K562 (cell line): Measurements from ENCODE around the gene MOB1B. TPM values are rescaled to one million over a fixed set of nuclear protein-coding genes. Genes with fewer than 3 reads are reported as not detected.

ENCODE experiments used
- EZH2 ChIP-seq: IDR thresholded peaks from 2 replicates; pipeline ENCODE4 v1.6.1; 2012; ENCODE audit warnings: low read depth, mild to moderate bottlenecking, inconsistent platforms, low read length, borderline replicate concordance
- FOSL1 ChIP-seq: fragments of 200-800 bp; sonication (Bioruptor generic); conservative IDR thresholded peaks from 2 replicates; pipeline ENCODE4 v1.6.1; 2016; ENCODE audit warnings: missing genetic modification characterization, missing compliant biosample characterization
- FOXK1 ChIP-seq: sonication (generic); formaldehyde crosslinking; IDR thresholded peaks from 2 replicates; pipeline ENCODE4 v1.8.0; 2022; ENCODE audit warnings: missing genetic modification reagents, mild to moderate bottlenecking, borderline replicate concordance
- GABPB1 ChIP-seq: sonication (generic); formaldehyde crosslinking; IDR thresholded peaks from 2 replicates; pipeline ENCODE4 v1.8.0; 2022; ENCODE audit warnings: mild to moderate bottlenecking, missing genetic modification reagents
- HDGF ChIP-seq: fragments of 450-650 bp; IDR thresholded peaks from 2 replicates; pipeline ENCODE4 v1.6.1; 2016
- JUN ChIP-seq, 2 experiments: sonication (generic) in 1 of 2; formaldehyde crosslinking in 1 of 2; IDR thresholded peaks; 2 replicates each; pipeline versions ENCODE4 v1.6.1 to v1.8.0; 2012 to 2022; ENCODE audit warnings: borderline replicate concordance in 2 of 2, mild to moderate bottlenecking in 2 of 2, improper control_type of control experiment in 1 of 2, low read depth in 1 of 2, low read length in 1 of 2, missing genetic modification reagents in 1 of 2
- MBD1 ChIP-seq: fragments of 250-450 bp; sonication (Bioruptor Pico); IDR thresholded peaks from 2 replicates; pipeline ENCODE4 v1.8.0; 2022; ENCODE audit warnings: inconsistent platforms
- NEUROD1 ChIP-seq: fragments of 150-350 bp; IDR thresholded peaks from 2 replicates; pipeline ENCODE4 v1.6.1; 2014; ENCODE audit warnings: borderline replicate concordance, low read length, low read depth; ENCODE audit not compliant: partially characterized antibody
- PYGO2 ChIP-seq: fragments of 450-650 bp; IDR thresholded peaks from 2 replicates; pipeline ENCODE4 v1.6.1; 2016; ENCODE audit warnings: mild to moderate bottlenecking, missing genetic modification characterization, moderate library complexity, missing compliant biosample characterization
- SP1 ChIP-seq: sonication (generic); formaldehyde crosslinking; IDR thresholded peaks from 2 replicates; pipeline ENCODE4 v1.8.1; 2022; ENCODE audit warnings: mild to moderate bottlenecking, missing genetic modification reagents
- YY1 ChIP-seq, 3 experiments: IDR thresholded peaks; 2 replicates each; pipeline ENCODE4 v1.6.1; 2011; ENCODE audit warnings: low read length in 2 of 3, mild to moderate bottlenecking in 2 of 3, moderate library complexity in 2 of 3, borderline replicate concordance in 1 of 3, control low read depth in 1 of 3, low read depth in 1 of 3; ENCODE audit not compliant: insufficient read depth in 3 of 3, insufficient replicate concordance in 2 of 3, control insufficient read depth in 1 of 3, insufficient read length in 1 of 3; ENCODE audit errors: extremely low read depth in 1 of 3
- ZNF76 ChIP-seq: fragments of 250-450 bp; sonication (Bioruptor Pico); IDR thresholded peaks from 2 replicates; pipeline ENCODE4 v1.4.0; 2020; ENCODE audit warnings: mild to moderate bottlenecking, moderate library complexity, borderline replicate concordance
- ZNF79 ChIP-seq: fragments of 250-450 bp; sonication (Bioruptor Pico); IDR thresholded peaks from 2 replicates; pipeline ENCODE4 v1.4.0; 2020; ENCODE audit warnings: low read depth, mild to moderate bottlenecking, moderate library complexity
- polyA plus RNA-seq, 8 experiments: library from polyadenylated mRNA; depleted of rRNA in 4 of 8; stranded (reverse) in 5 of 8; unstranded in 3 of 8; fragments of >200 nt; fragmentation: Nextera tagmentation in 2 of 8; fragmentation: Illumina TruSeq in 1 of 8; extraction: Ambion mirVana in 2 of 8; extraction: Trizol in 1 of 8; gene quantifications; 2 replicates each; pipeline versions ENCODE4 v1.2.1 to v1.2.3, GENCODE V29; 2011 to 2014; ENCODE audit warnings: inconsistent platforms in 1 of 8, missing spikeins in 1 of 8
- total RNA-seq, 7 experiments: library from RNA; depleted of rRNA in 6 of 7; stranded (reverse); fragments of >200 nt in 6 of 7; fragmentation: Illumina TruSeq in 2 of 7; extraction: Trizol in 2 of 7; gene quantifications; 2 replicates each; pipeline versions ENCODE4 v1.2.1 to v1.2.3, GENCODE V29; 2011 to 2021; ENCODE audit warnings: low replicate concordance in 1 of 7
- TF ChIP-seq, protein P1 (sequence below), 2 experiments: fragments of 150-350 bp in 1 of 2; IDR thresholded peaks; 2 replicates each; pipeline ENCODE4 v1.6.1; 2012 to 2016; ENCODE audit warnings: low read depth in 2 of 2, low read length in 2 of 2, mild to moderate bottlenecking in 1 of 2, moderate library complexity in 1 of 2
- TF ChIP-seq, protein P2 (sequence below): fragments of 450-650 bp; formaldehyde crosslinking; IDR thresholded peaks from 2 replicates; pipeline ENCODE4 v1.4.0; 2020; ENCODE audit warnings: mild to moderate bottlenecking, moderate library complexity
- TF ChIP-seq, protein P3 (sequence below): fragments of 450-650 bp; IDR thresholded peaks from 2 replicates; pipeline ENCODE4 v1.6.1; 2016

MOB1B gene
- total and polyA plus RNA-seq, 9 of the 15 experiments (the other 6 are each of a cell fraction or from before 2014, with no cell fraction given) = 8.4 to 37.8 (median 19.0) TPM

DNA sequence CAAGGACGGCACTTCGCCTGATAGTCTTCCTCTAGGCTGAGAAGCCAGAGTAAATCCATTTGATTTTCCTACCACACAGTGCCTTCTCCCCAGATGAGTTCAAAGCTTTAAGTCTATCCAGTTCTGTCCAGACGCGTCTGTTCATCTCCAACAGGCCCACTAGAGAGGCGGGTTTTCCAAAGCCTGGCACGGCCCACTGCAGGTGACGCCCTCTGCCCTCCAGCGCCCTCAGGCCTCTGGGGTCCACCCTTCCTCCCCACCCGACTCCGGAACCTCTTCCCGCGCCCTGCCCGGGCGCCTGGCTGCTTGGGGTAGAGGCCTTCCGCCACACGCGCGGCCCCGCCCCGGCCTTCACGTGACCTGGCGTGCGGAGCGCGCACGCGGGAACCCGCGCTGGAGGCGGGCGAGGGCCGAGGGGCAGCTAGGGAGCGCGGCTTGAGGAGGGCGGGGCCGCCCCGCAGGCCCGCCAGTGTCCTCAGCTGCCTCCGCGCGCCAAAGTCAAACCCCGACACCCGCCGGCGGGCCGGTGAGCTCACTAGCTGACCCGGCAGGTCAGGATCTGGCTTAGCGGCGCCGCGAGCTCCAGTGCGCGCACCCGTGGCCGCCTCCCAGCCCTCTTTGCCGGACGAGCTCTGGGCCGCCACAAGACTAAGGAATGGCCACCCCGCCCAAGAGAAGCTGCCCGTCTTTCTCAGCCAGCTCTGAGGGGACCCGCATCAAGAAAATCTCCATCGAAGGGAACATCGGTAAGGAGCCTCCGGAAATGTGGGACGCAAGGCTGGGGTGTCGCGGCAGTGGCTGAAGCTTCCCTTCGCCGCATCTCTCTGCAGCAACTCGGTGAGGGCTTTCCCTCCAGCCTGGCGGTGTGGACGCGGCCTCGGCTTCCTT is 91.3 kb downstream of the MOB1B start, which contains the start of gene DCK (continued):
- TF ChIP-seq NEUROD1 = peak; percentile 33
- no peak for TF ChIP-seq EZH2
- TF ChIP-seq FOSL1 (tag) = no peak; the same call in 1 of the 2 replicates
- no peak for TF ChIP-seq JUN (IDR thresholded peaks at IDR 0.05; ENCODE audit: borderline replicate concordance, low read depth, low read length)
- TF ChIP-seq JUN (CRISPR knock-in tag; IDR thresholded peaks at IDR 0.05; ENCODE audit: borderline replicate concordance) = peak; percentile 20; the same call in 1 of the 2 replicates
- no peak for TF ChIP-seq ZNF76
- no peak for TF ChIP-seq GABPB1 (CRISPR knock-in tag)
- TF ChIP-seq, protein P1, sequence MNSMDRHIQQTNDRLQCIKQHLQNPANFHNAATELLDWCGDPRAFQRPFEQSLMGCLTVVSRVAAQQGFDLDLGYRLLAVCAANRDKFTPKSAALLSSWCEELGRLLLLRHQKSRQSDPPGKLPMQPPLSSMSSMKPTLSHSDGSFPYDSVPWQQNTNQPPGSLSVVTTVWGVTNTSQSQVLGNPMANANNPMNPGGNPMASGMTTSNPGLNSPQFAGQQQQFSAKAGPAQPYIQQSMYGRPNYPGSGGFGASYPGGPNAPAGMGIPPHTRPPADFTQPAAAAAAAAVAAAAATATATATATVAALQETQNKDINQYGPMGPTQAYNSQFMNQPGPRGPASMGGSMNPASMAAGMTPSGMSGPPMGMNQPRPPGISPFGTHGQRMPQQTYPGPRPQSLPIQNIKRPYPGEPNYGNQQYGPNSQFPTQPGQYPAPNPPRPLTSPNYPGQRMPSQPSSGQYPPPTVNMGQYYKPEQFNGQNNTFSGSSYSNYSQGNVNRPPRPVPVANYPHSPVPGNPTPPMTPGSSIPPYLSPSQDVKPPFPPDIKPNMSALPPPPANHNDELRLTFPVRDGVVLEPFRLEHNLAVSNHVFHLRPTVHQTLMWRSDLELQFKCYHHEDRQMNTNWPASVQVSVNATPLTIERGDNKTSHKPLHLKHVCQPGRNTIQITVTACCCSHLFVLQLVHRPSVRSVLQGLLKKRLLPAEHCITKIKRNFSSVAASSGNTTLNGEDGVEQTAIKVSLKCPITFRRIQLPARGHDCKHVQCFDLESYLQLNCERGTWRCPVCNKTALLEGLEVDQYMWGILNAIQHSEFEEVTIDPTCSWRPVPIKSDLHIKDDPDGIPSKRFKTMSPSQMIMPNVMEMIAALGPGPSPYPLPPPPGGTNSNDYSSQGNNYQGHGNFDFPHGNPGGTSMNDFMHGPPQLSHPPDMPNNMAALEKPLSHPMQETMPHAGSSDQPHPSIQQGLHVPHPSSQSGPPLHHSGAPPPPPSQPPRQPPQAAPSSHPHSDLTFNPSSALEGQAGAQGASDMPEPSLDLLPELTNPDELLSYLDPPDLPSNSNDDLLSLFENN (IDR thresholded peaks at IDR 0.05; ENCODE audit: low read depth in 2 of 2, low read length in 2 of 2) = no peak
- TF ChIP-seq SP1 (CRISPR knock-in tag) = peak; percentile 56
- TF ChIP-seq, protein P2, sequence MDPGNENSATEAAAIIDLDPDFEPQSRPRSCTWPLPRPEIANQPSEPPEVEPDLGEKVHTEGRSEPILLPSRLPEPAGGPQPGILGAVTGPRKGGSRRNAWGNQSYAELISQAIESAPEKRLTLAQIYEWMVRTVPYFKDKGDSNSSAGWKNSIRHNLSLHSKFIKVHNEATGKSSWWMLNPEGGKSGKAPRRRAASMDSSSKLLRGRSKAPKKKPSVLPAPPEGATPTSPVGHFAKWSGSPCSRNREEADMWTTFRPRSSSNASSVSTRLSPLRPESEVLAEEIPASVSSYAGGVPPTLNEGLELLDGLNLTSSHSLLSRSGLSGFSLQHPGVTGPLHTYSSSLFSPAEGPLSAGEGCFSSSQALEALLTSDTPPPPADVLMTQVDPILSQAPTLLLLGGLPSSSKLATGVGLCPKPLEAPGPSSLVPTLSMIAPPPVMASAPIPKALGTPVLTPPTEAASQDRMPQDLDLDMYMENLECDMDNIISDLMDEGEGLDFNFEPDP (CRISPR knock-in tag) = no peak
- TF ChIP-seq, protein P3, sequence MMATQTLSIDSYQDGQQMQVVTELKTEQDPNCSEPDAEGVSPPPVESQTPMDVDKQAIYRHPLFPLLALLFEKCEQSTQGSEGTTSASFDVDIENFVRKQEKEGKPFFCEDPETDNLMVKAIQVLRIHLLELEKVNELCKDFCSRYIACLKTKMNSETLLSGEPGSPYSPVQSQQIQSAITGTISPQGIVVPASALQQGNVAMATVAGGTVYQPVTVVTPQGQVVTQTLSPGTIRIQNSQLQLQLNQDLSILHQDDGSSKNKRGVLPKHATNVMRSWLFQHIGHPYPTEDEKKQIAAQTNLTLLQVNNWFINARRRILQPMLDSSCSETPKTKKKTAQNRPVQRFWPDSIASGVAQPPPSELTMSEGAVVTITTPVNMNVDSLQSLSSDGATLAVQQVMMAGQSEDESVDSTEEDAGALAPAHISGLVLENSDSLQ = no peak
- no peak for TF ChIP-seq FOXK1 (CRISPR knock-in tag)
- peak in 2 of 3 experiments; percentile 47 to 62 for TF ChIP-seq YY1 (IDR thresholded peaks at IDR 0.05; ENCODE audit: borderline replicate concordance in 1 of 3, control insufficient read depth in 1 of 3, extremely low read depth in 1 of 3, insufficient read depth in 3 of 3, insufficient read length in 1 of 3, insufficient replicate concordance in 2 of 3, low read depth in 1 of 3, low read length in 2 of 3)
- no peak for TF ChIP-seq ZNF79 (CRISPR knock-in tag)
- no peak for TF ChIP-seq MBD1 (CRISPR knock-in tag)
- TF ChIP-seq HDGF = no peak
- no peak for TF ChIP-seq PYGO2 (tag)
